ENCODE data around the gene MS4A7. TPM values are rescaled to one million over a fixed set of nuclear protein-coding genes. Genes with fewer than 3 reads are reported as not detected.
A peak's percentile ranks its signal among the peaks of the same experiment; 100 is the strongest.

Gene MS4A7, protein sequence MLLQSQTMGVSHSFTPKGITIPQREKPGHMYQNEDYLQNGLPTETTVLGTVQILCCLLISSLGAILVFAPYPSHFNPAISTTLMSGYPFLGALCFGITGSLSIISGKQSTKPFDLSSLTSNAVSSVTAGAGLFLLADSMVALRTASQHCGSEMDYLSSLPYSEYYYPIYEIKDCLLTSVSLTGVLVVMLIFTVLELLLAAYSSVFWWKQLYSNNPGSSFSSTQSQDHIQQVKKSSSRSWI
- 10 to 100 TPM in 3 of 5 donors, under 1 TPM in 1, not detected in 1; 0.58 to 43.3 (median 20.1) TPM for total RNA-seq
- 10 to 100 TPM in 2 of 3 donors, 1 to 10 TPM in 1; 1.7 to 13.3 (median 10.9) TPM for polyA plus RNA-seq
- long read RNA-seq, donor 1, partial matches to known transcripts = 0 of 1 reads
- long read RNA-seq, donor 1, other reads (novel, unspliced or antisense) = 0 of 1 reads
- long read RNA-seq, donor 2, partial matches to known transcripts = 0 of 2 reads
- long read RNA-seq, donor 2, other reads (novel, unspliced or antisense) = 0 of 2 reads
- long read RNA-seq, donor 3 = 0 reads
- long read RNA-seq, donor 4 = 0 reads
- long read RNA-seq, donor 5, partial matches to known transcripts = 0 of 4 reads
- long read RNA-seq, donor 5, other reads (novel, unspliced or antisense) = 0 of 4 reads
- long read RNA-seq, donor 6, partial matches to known transcripts = 0 of 4 reads
- long read RNA-seq, donor 6, other reads (novel, unspliced or antisense) = 0 of 4 reads
- long read RNA-seq, donor 7, partial matches to known transcripts = 0 of 2 reads
- long read RNA-seq, donor 7, other reads (novel, unspliced or antisense) = 0 of 2 reads
- long read RNA-seq, donor 8, partial matches to known transcripts = 0 of 1 reads
- long read RNA-seq, donor 8, other reads (novel, unspliced or antisense) = 0 of 1 reads
- long read RNA-seq, donor 9, partial matches to known transcripts = 0 of 4 reads
- long read RNA-seq, donor 9, other reads (novel, unspliced or antisense) = 0 of 4 reads
- long read RNA-seq, donor 10 = 0 reads

DNA sequence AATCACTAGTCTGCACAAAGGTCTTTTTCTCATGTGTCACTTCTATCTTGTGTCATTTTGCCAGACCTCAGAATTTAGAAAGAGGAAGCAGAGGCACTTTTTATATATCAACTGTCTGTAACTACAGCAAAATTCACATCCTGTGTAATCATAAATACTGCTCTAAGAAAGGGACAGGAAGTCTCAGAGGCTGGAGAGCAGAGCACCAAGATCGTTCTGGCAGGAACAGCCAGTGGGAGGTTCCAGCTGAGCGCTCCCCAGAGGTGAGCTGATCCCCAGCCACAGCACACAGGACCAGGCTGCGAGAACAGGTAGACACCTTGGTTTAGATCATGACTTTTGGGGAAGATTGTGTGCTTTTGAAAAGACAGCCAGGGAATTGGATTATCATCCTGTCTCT lies at the start of gene MS4A7:
Gene MS4A7 (plus strand): TSS at position 179 of the 400 bp plus-strand sequence. CDS start 4,610 bp downstream, outside the sequence.
- intact Hi-C loops (cut with DNase I; ENCODE audit: low total_unique reads) = no loop called here
- no peaks in the 10 kb centered on the region for H3K36me3 ChIP-seq

DNA sequence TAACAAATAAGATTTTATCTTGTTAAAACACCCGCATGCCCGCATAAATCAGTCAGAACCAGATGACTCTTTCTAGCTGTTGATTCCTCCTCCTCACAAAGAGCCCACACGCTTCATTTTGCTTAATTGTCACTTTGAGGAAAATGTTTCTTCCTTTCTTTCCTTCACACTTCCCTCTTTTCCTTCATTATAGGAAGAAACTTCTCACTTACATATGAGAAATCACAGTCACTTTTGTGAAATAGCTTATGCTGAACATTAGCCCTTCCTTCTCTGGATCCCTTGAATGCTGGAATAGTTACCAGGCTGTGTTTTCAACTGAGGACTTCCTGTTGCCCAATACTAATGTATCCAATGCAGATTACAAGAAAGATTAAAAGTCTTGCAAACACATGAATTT lies 45.5 kb upstream of the MS4A7 start:
- H3K4me3 ChIP-seq = no peak overlapping the region
- no peaks in the 10 kb centered on the region for H3K27me3 ChIP-seq
- DNase-seq = no peak
- H3K4me1 ChIP-seq = no peaks in the 10 kb centered on the region
- peaks cover 0 to 6% (median 0%) of the 10 kb centered on the region in 4 donors for H3K9me3 ChIP-seq
- H3K36me3 ChIP-seq = no peaks in the 10 kb centered on the region
- intact Hi-C loops (cut with DNase I; ENCODE audit: low total_unique reads) = no loop called here
- TF ChIP-seq, protein P1, sequence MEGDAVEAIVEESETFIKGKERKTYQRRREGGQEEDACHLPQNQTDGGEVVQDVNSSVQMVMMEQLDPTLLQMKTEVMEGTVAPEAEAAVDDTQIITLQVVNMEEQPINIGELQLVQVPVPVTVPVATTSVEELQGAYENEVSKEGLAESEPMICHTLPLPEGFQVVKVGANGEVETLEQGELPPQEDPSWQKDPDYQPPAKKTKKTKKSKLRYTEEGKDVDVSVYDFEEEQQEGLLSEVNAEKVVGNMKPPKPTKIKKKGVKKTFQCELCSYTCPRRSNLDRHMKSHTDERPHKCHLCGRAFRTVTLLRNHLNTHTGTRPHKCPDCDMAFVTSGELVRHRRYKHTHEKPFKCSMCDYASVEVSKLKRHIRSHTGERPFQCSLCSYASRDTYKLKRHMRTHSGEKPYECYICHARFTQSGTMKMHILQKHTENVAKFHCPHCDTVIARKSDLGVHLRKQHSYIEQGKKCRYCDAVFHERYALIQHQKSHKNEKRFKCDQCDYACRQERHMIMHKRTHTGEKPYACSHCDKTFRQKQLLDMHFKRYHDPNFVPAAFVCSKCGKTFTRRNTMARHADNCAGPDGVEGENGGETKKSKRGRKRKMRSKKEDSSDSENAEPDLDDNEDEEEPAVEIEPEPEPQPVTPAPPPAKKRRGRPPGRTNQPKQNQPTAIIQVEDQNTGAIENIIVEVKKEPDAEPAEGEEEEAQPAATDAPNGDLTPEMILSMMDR (IDR thresholded peaks at IDR 0.05) = no peak
- TF ChIP-seq POLR2AphosphoS5 (IDR thresholded peaks at IDR 0.05) (no peak), EP300 (IDR thresholded peaks at IDR 0.05) (no peak), POLR2A (IDR thresholded peaks at IDR 0.05) (no peak)
- no peak overlapping the region for H3K27ac ChIP-seq
- 12 to 58% (median 35%) methylated on average over 3 of the region's 3 CpGs for WGBS, 5 donors

More for the DNA sequence above, at the start of gene MS4A7:
- no peaks in the 10 kb centered on the region for H3K4me1 ChIP-seq
- H3K27me3 ChIP-seq = no peaks in the 10 kb centered on the region
- TF ChIP-seq POLR2A (IDR thresholded peaks at IDR 0.05) (no peak), EP300 (IDR thresholded peaks at IDR 0.05) (no peak), POLR2AphosphoS5 (IDR thresholded peaks at IDR 0.05) (peak in 2 of 3 donors; percentile 26 to 28)
- peak in 1 of 2 donors; percentile 46 for DNase-seq
- H3K27ac ChIP-seq = peak within 1 kb of the TSS in 4 of 5 donors; percentile 5 to 61 (median 26)
- 38 to 59% (median 47%) methylated on average over 3 of the region's 3 CpGs for WGBS, 5 donors
- H3K9me3 ChIP-seq = no peaks in the 10 kb centered on the region
- H3K4me3 ChIP-seq = peak within 1 kb of the TSS in 2 of 4 donors; percentile 7 to 11

DNA sequence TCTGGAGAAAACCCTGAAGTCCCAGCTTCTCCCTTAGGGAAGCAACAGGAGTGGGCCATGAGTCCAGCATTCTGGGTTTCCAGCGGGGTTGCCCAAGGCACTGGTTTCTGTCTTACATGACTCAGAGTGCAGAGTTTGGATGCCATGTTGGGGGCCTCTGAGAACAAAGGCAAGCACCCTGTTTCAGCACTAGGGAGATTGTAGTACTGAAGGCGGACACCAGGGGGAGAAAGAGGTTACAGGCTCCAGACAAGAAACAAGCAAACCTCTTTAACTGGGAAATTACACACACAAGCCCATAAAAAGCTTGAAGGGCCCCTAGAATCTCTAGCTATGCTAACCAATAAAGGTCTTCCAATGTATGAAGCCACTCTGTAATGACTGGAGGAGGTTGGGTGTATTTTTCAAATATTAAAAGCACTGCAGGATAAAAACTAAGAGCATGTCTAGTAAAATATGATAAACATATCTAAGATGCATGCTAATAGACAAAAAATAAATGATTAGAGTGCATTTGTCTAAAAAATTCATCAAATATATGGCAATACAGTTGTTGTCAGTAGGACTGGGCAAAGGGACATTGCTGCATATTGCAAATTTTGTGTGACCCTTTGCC lies 44.2 kb upstream of the MS4A7 start:
- Histone ChIP-seq H3K9me3 (peaks cover 0 to 6% (median 0%) of the 10 kb centered on the region in 4 donors), H3K27ac (no peak overlapping the region), H3K4me3 (no peak overlapping the region), H3K36me3 (no peaks in the 10 kb centered on the region), H3K27me3 (no peaks in the 10 kb centered on the region), H3K4me1 (no peaks in the 10 kb centered on the region)
- peak; percentile 71 to 79 for DNase-seq
- WGBS, 5 donors = 20 to 29% (median 22%) methylated on average over 2 of the region's 2 CpGs
- intact Hi-C loops (cut with DNase I; ENCODE audit: low total_unique reads) = no loop called here
- TF ChIP-seq, protein P1 (IDR thresholded peaks at IDR 0.05) = peak in 4 of 7 experiments; percentile 52 to 75 (median 65)
- no peak for TF ChIP-seq POLR2AphosphoS5 (IDR thresholded peaks at IDR 0.05)
- no peak for TF ChIP-seq EP300 (IDR thresholded peaks at IDR 0.05)
- no peak for TF ChIP-seq POLR2A (IDR thresholded peaks at IDR 0.05)

DNA sequence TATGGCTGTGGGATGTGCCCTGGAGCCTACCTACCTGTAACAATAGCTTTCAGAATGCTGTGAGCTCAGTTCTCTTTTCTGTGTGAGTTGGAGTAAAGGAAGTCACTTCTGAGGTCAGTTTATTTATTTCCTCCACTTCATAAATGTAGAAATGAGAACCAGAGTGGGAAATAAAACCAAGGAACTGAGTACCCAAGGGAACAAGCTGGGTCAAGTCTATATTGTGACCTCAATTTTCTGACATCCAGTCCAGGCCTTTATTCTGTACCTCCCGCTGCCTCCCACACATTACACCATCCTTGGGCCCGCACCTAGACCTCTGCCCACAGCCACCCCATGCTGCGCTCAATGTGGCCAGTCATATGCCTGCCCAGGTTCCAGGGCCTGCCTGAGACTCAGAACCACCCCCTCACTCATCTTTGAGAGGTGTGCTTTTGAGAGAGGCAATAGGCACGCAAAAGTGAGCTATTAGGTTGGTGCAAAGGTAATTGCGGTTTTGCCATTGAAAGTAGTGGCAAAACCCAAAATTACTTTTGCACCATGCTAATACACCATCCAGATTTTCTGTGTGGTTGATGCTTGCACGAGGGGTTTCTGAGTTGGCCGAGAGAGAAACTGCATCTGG lies 41.5 kb upstream of the MS4A7 start:
- Histone ChIP-seq H3K27me3 (no peaks in the 10 kb centered on the region), H3K4me3 (no peak overlapping the region), H3K36me3 (no peaks in the 10 kb centered on the region), H3K9me3 (no peaks in the 10 kb centered on the region), H3K27ac (no peak overlapping the region), H3K4me1 (no peaks in the 10 kb centered on the region)
- TF ChIP-seq, protein P1 (IDR thresholded peaks at IDR 0.05) = no peak
- no peak for TF ChIP-seq EP300 (IDR thresholded peaks at IDR 0.05)
- TF ChIP-seq POLR2AphosphoS5 (IDR thresholded peaks at IDR 0.05) = no peak
- no peak for TF ChIP-seq POLR2A (IDR thresholded peaks at IDR 0.05)
- 89 to 95% (median 94%) methylated on average over 7 of the region's 7 CpGs for WGBS, 5 donors
- intact Hi-C loops (cut with DNase I; ENCODE audit: low total_unique reads) = no loop called here
- DNase-seq = no peak

Measured in stomach (tissue), 19 donors.